Measurements from ENCODE around the gene PPFIA1.

DNA sequence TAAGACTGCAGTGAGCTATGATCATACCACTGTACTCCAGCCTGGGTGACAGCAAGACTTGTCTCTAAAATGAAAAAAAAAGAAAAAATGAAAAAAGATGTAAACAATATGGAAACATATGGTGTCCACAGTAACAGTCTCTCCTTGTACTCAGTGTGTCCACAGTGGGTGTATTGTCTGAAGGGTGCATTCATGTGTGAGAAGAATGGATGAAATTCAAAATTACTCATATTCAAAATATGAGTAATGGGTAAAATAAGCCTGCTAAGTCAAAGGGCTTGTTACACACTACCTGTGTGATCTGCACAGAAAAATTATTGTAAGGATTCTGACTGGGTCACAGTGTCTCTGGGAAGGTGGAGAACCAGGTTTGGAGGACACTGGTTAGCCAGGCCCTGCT, 26.9 kb downstream of the PPFIA1 start:
- TF ChIP-seq, protein P1, sequence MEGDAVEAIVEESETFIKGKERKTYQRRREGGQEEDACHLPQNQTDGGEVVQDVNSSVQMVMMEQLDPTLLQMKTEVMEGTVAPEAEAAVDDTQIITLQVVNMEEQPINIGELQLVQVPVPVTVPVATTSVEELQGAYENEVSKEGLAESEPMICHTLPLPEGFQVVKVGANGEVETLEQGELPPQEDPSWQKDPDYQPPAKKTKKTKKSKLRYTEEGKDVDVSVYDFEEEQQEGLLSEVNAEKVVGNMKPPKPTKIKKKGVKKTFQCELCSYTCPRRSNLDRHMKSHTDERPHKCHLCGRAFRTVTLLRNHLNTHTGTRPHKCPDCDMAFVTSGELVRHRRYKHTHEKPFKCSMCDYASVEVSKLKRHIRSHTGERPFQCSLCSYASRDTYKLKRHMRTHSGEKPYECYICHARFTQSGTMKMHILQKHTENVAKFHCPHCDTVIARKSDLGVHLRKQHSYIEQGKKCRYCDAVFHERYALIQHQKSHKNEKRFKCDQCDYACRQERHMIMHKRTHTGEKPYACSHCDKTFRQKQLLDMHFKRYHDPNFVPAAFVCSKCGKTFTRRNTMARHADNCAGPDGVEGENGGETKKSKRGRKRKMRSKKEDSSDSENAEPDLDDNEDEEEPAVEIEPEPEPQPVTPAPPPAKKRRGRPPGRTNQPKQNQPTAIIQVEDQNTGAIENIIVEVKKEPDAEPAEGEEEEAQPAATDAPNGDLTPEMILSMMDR (IDR thresholded peaks at IDR 0.05; ENCODE audit: low read length): no peak
- TF ChIP-seq EZH2phosphoT487 (IDR thresholded peaks at IDR 0.05; ENCODE audit: low read length): no peak

Measured in MM.1S (cell line).